HEK293 (cell line): ENCODE data around the gene GNG14.

Source experiments
- CTCF ChIA-PET: fragments of 350-600 bp; formaldehyde crosslinking; extraction: SDS; loops from one replicate; lab custom pipeline; 2021; ENCODE audit warnings: antibody characterized with exemption; lab: Yijun Ruan, JAX
- POLR2A ChIA-PET: fragments of 300-600 bp; formaldehyde crosslinking; extraction: SDS; loops from one replicate; lab custom pipeline; 2020; ENCODE audit warnings: antibody characterized with exemption, inconsistent platforms; lab: Yijun Ruan, JAX
- H3K27ac ChIP-seq: fragments of 200-500 bp; sonication (Bioruptor generic); 2 replicates; pipeline ENCODE4 v1.5.1; 2014; ENCODE audit warnings: low read depth, low read length, control low read depth, inconsistent platforms; ENCODE audit errors: extremely low read depth
- H3K36me3 ChIP-seq, 2 experiments: fragments of 200-500 bp in 1 of 2; sonication (Bioruptor generic) in 1 of 2; 1 replicate in 1 of 2; 2 replicates in 1 of 2; pipeline ENCODE4 v1.5.1; 2014 to 2017; ENCODE audit warnings: inconsistent platforms in 2 of 2, low read length in 2 of 2; ENCODE audit not compliant: control insufficient read depth in 2 of 2, insufficient read depth in 1 of 2
- H3K4me1 ChIP-seq: fragments of 200-500 bp; sonication (Bioruptor generic); 2 replicates; pipeline ENCODE4 v1.5.1; 2014; ENCODE audit warnings: mild to moderate bottlenecking, low read length, inconsistent platforms; ENCODE audit not compliant: control insufficient read depth, insufficient read depth
- H3K4me3 ChIP-seq: 2 replicates; pipeline ENCODE4 v1.5.1; 2011; ENCODE audit warnings: low read depth, mild to moderate bottlenecking, control low read depth, low read length, moderate library complexity
- H3K9me3 ChIP-seq: fragments of 200-500 bp; sonication (Bioruptor generic); 2 replicates; pipeline ENCODE4 v1.5.1; 2014; ENCODE audit warnings: low read depth, low read length, inconsistent platforms; ENCODE audit not compliant: control insufficient read depth, insufficient read depth
- GLIS2 ChIP-seq: fragments of 450-650 bp; formaldehyde crosslinking; IDR thresholded peaks from 2 replicates; pipeline ENCODE4 v1.5.1; 2016; ENCODE audit warnings: missing biosample characterization, missing genetic modification characterization
- INSM2 ChIP-seq: fragments of 450-650 bp; formaldehyde crosslinking; IDR thresholded peaks from 2 replicates; pipeline ENCODE4 v1.5.1; 2016; ENCODE audit warnings: missing biosample characterization, missing genetic modification characterization
- KLF10 ChIP-seq: fragments of 450-650 bp; IDR thresholded peaks from 2 replicates; pipeline ENCODE4 v1.5.1; 2018; ENCODE audit warnings: missing biosample characterization, mild to moderate bottlenecking, missing genetic modification characterization
- MYNN ChIP-seq: fragments of 450-650 bp; formaldehyde crosslinking; IDR thresholded peaks from 2 replicates; pipeline ENCODE4 v1.5.1; 2016; ENCODE audit warnings: missing biosample characterization, missing genetic modification characterization, borderline replicate concordance
- MZF1 ChIP-seq: fragments of 450-650 bp; formaldehyde crosslinking; IDR thresholded peaks from 2 replicates; pipeline ENCODE4 v1.5.1; 2017; ENCODE audit warnings: missing biosample characterization, missing genetic modification characterization, borderline replicate concordance
- REST ChIP-seq: fragments of 450-650 bp; formaldehyde crosslinking; IDR thresholded peaks from 2 replicates; pipeline ENCODE4 v1.5.1; 2016; ENCODE audit warnings: missing biosample characterization, missing genetic modification characterization
- SALL2 ChIP-seq: fragments of 450-650 bp; formaldehyde crosslinking; IDR thresholded peaks from 2 replicates; pipeline ENCODE4 v1.5.0; 2017; ENCODE audit warnings: missing biosample characterization, mild to moderate bottlenecking, missing genetic modification characterization, borderline replicate concordance
- ZFHX2 ChIP-seq: fragments of 450-650 bp; formaldehyde crosslinking; conservative IDR thresholded peaks from 2 replicates; pipeline ENCODE4 v1.5.1; 2016; ENCODE audit warnings: missing biosample characterization, missing genetic modification characterization
- ZNF10 ChIP-seq: fragments of 450-650 bp; formaldehyde crosslinking; IDR thresholded peaks from 2 replicates; pipeline ENCODE4 v1.5.1; 2017; ENCODE audit warnings: missing biosample characterization, missing genetic modification characterization
- ZNF146 ChIP-seq: fragments of 450-650 bp; formaldehyde crosslinking; IDR thresholded peaks from 2 replicates; pipeline ENCODE4 v1.5.1; 2016; ENCODE audit warnings: missing biosample characterization, missing genetic modification characterization
- ZNF24 ChIP-seq: fragments of 450-650 bp; formaldehyde crosslinking; IDR thresholded peaks from 2 replicates; pipeline ENCODE4 v1.5.1; 2016; ENCODE audit warnings: missing biosample characterization, missing genetic modification characterization
- ZNF514 ChIP-seq: fragments of 450-650 bp; formaldehyde crosslinking; IDR thresholded peaks from 2 replicates; pipeline ENCODE4 v1.5.1; 2016; ENCODE audit warnings: missing biosample characterization, missing genetic modification characterization
- ZNF518A ChIP-seq: fragments of 450-650 bp; formaldehyde crosslinking; conservative IDR thresholded peaks from 2 replicates; pipeline ENCODE4 v1.5.1; 2016; ENCODE audit warnings: low read depth, missing biosample characterization, missing genetic modification characterization
- ZNF580 ChIP-seq: fragments of 450-650 bp; formaldehyde crosslinking; IDR thresholded peaks from 2 replicates; pipeline ENCODE4 v1.5.1; 2016; ENCODE audit warnings: missing biosample characterization, missing genetic modification characterization
- ZNF600 ChIP-seq: fragments of 450-650 bp; formaldehyde crosslinking; IDR thresholded peaks from 2 replicates; pipeline ENCODE4 v1.5.1; 2016; ENCODE audit warnings: missing biosample characterization, missing genetic modification characterization
- ZNF692 ChIP-seq: fragments of 450-650 bp; formaldehyde crosslinking; IDR thresholded peaks from 2 replicates; pipeline ENCODE4 v1.5.1; 2016; ENCODE audit warnings: missing biosample characterization, missing genetic modification characterization
- ZNF76 ChIP-seq: fragments of 450-650 bp; formaldehyde crosslinking; IDR thresholded peaks from 2 replicates; pipeline ENCODE4; 2016; ENCODE audit warnings: low read depth, missing biosample characterization, missing genetic modification characterization, borderline replicate concordance
- ZXDB ChIP-seq: fragments of 450-650 bp; formaldehyde crosslinking; IDR thresholded peaks from 2 replicates; pipeline ENCODE4 v1.5.1; 2016; ENCODE audit warnings: missing biosample characterization, missing genetic modification characterization

Gene GNG14

GRCh38 chr19:12665671-12666264 lies 22.0 kb upstream of the GNG14 start (continued):
- TF ChIP-seq ZNF518A (tag by site-specific recombination) (no peak), SALL2 (tag by site-specific recombination) (no peak), ZXDB (tag by site-specific recombination) (no peak), ZNF24 (no peak), ZNF10 (no peak), ZNF146 (tag by site-specific recombination) (no peak), MYNN (tag by site-specific recombination) (no peak)
- TF ChIP-seq, all 188 proteins: peak for 0

- ChIA-PET POLR2A (interaction anchor here (0.6 to 1.9 kb wide), 8 partner anchors 12 to 101 kb away, joined by 3 to 9 read pairs (median 4); partner anchors contain the start of genes DHPS, FBXW9, ZNF490 and ZNF791), CTCF (interaction anchor here (0.5 to 1.8 kb wide), 3 partner anchors 9 to 265 kb away, joined by 3 to 5 read pairs (median 4); no protein-coding TSS in a partner anchor)
- peak within 1 kb of the TSS; percentile 76 for H3K4me3 ChIP-seq
- peak within 1 kb of the TSS; percentile 45; the same call in 1 of the 2 replicates for H3K27ac ChIP-seq
- H3K4me1 ChIP-seq = no peaks in the 10 kb centered on the region
- H3K9me3 ChIP-seq = no peaks in the 10 kb centered on the region
- H3K36me3 ChIP-seq = peaks cover 11 to 55% of the 10 kb centered on the region in 2 experiments; a peak in 2 of 3 replicates
- no peak for TF ChIP-seq ZNF600 (tag by site-specific recombination)
- 0 out of 2 replicates have a peak, but pooled peaks have one; percentile 40 for TF ChIP-seq ZNF580 (tag by site-specific recombination)
- 0 out of 2 replicates have a peak, but pooled peaks have one; percentile 10 for TF ChIP-seq INSM2 (tag by site-specific recombination)
- peak; percentile 95 for TF ChIP-seq ZFHX2 (tag by site-specific recombination)
- TF ChIP-seq MZF1 (tag by site-specific recombination) = no peak
- TF ChIP-seq ZNF514 (tag by site-specific recombination) = no peak
- TF ChIP-seq KLF10 (tag by site-specific recombination) = peak; percentile 94
- peak; percentile 20; the same call in 1 of the 2 replicates for TF ChIP-seq ZNF692 (tag by site-specific recombination)
- peak; percentile 90 for TF ChIP-seq ZNF76 (tag by site-specific recombination)
- no peak for TF ChIP-seq REST (tag by site-specific recombination)
- peak; percentile 52 for TF ChIP-seq GLIS2 (tag by site-specific recombination)
Measured at GRCh38 chr19:12666265-12667048, 21.3 kb upstream of the GNG14 start, which contains the start of the genes MAN2B1 and WDR83. TSS of gene MAN2B1 (minus strand) at chr19:12666742. CDS start at chr19:12666701, 41 bp downstream. TSS of gene WDR83 (plus strand) at chr19:12666807. CDS start at chr19:12669791, 2,984 bp downstream.
